Large intestine (tissue), 3 donors: Measurements from ENCODE around the gene MGST2. TPM values are rescaled to one million over a fixed set of nuclear protein-coding genes. Genes with fewer than 3 reads are reported as not detected.
A peak's percentile ranks its signal among the peaks of the same experiment; 100 is the strongest.

Experiments
- DNase-seq, 2 donors: peaks; one replicate each; pipeline versions ENCODE4 v3.0.0 to v3.0.0-alpha.2; 2013
- H3K27ac ChIP-seq: one replicate; pipeline ENCODE4 v1.5.1; 2013; ENCODE audit warnings: low read length
- H3K27me3 ChIP-seq: 2 replicates; pipeline ENCODE4 v1.6.1; 2013; ENCODE audit warnings: low read length; ENCODE audit not compliant: control insufficient read depth, insufficient read depth
- H3K36me3 ChIP-seq: 2 replicates; pipeline ENCODE4 v1.6.1; 2013; ENCODE audit warnings: low read length; ENCODE audit not compliant: control insufficient read depth, insufficient read depth
- H3K4me1 ChIP-seq: one replicate; pipeline ENCODE4 v1.6.1; 2013; ENCODE audit warnings: low read length; ENCODE audit not compliant: control insufficient read depth, insufficient read depth
- H3K4me3 ChIP-seq: one replicate; pipeline ENCODE4 v1.5.1; 2013; ENCODE audit warnings: low read length
- H3K9me3 ChIP-seq: one replicate; pipeline ENCODE4 v1.6.1; 2013; ENCODE audit warnings: mild to moderate bottlenecking, low read depth, low read length, moderate library complexity; ENCODE audit not compliant: control insufficient read depth
- WGBS: methylation state at CpG from one replicate; pipeline ENCODE4 v1.1.5; 2013; ENCODE audit warnings: low lambda C conversion rate; ENCODE audit not compliant: insufficient coverage; 5-methylcytosine and 5-hydroxymethylcytosine counted together
- polyA plus RNA-seq: library from polyadenylated mRNA; unstranded; fragments of 120-200 nt; gene quantifications from one replicate; pipeline ENCODE4 v1.2.1, GENCODE V29; 2013

Gene MGST2
- polyA plus RNA-seq, 1 donor: 126 TPM

DNA sequence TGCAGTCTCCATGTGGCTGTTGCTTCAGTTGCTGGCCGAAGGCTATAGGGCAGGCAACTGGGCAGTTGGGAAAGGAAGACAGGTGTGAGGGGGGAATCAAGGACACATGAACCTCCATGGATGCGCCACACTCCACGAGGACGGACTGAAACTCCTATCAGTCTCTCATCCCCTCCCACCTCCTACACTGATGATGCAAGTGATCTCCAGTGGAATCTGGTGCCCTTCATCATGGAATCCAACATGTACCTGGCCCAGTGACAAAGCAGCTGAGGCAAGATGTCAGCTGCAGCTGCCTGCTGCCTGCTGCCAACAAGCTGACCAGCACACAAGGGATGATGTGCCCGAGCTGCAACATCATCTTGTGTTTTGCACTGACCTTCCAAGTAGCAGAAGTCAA, 26.0 kb upstream of the MGST2 start:
- no CpG with 5 or more reads among the region's 5 CpGs for WGBS

GRCh38 chr4:139641218-139641617, 24.4 kb upstream of the MGST2 start:
- no CpG with 5 or more reads among the region's 2 CpGs for WGBS
- Histone ChIP-seq H3K4me1 (no peaks in the 10 kb centered on the region), H3K27ac (no peak overlapping the region), H3K36me3 (no peaks in the 10 kb centered on the region), H3K4me3 (no peak overlapping the region), H3K9me3 (peaks cover 4% of the 10 kb centered on the region), H3K27me3 (no peaks in the 10 kb centered on the region)
- DNase-seq: no peak

More for the DNA sequence above, 26.0 kb upstream of the MGST2 start:
- H3K4me3 ChIP-seq: no peak overlapping the region
- no peaks in the 10 kb centered on the region for H3K4me1 ChIP-seq
- H3K9me3 ChIP-seq: peaks cover 4% of the 10 kb centered on the region
- H3K27ac ChIP-seq: no peak overlapping the region
- H3K27me3 ChIP-seq: no peaks in the 10 kb centered on the region
- DNase-seq: no peak
- no peaks in the 10 kb centered on the region for H3K36me3 ChIP-seq

- no peak for DNase-seq
- Histone ChIP-seq H3K4me3 (no peak overlapping the region), H3K27me3 (no peaks in the 10 kb centered on the region), H3K9me3 (peaks cover 4% of the 10 kb centered on the region), H3K36me3 (no peaks in the 10 kb centered on the region), H3K27ac (no peak overlapping the region), H3K4me1 (no peaks in the 10 kb centered on the region)
- WGBS: no CpG with 5 or more reads among the region's 2 CpGs
Observed at GRCh38 chr4:139642364-139642763, 23.3 kb upstream of the MGST2 start.

DNA sequence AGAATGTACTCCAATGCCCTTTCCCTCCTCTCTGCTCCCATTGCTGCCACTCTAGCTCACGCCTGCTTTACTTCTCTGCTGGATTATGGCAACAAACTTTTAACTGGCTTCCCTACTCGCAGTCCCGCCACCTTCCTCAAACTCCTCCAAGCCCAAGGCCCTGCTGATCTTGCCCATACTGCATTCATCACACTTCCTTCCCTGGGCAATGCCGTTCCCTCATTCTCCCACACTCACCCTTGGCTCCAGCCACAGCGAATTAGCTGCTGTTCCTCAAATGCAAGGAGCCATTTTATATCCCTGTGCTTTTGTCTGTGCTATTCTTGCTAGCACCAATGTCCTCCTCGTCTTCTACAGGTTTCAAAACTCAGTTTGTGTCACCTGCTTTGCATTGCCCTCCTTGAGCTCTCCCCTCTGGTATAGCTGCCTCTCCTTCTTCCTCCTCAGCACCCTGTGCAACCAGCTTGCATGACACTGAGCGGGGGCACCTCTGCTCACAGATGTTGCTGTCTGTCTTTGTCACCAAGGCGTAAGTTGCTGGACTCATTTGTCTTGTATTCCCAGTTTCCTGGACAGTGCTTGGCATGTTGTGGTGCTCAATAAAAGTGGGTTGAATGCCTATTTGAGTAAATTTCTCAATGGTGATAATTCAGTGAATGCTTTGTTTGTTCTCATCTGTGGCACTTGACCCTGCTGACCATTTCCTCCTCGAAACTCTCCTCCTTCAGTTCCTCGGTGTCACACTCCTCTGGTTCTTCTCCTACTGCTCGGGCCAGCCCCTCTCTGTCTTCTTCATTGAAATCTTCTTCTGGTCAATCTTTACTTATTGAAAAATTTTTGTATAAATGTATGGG, 22.4 kb upstream of the MGST2 start:
- Histone ChIP-seq H3K27ac (no peak overlapping the region), H3K4me1 (no peaks in the 10 kb centered on the region), H3K4me3 (no peak overlapping the region), H3K27me3 (no peaks in the 10 kb centered on the region), H3K36me3 (no peaks in the 10 kb centered on the region), H3K9me3 (peaks cover 4% of the 10 kb centered on the region)
- DNase-seq: no peak
- 83% methylated on average over 2 of the region's 11 CpGs for WGBS

GRCh38 chr4:139645458-139645857, 20.2 kb upstream of the MGST2 start:
- DNase-seq: no peak

DNA sequence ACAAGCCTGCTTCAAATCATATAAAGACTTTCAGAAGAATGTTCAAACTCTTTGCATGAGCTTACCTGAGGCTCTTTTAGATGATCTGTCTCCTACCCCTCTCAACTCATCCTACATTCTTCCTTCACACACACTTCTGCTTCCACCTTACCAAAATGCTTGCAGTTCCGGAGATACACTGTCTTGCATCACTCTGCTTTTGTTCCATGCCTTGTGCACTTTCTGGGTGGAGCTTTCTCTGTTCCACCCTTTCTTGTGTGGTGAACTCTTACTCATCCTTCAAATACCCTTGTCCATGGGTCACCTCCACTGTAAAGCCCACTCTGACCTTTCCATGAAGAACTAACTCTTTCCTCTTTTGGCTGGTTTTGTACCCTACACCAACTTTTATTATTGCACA, 18.4 kb upstream of the MGST2 start:
- H3K27me3 ChIP-seq: no peaks in the 10 kb centered on the region
- no peak overlapping the region for H3K27ac ChIP-seq
- H3K4me3 ChIP-seq: no peak overlapping the region
- H3K9me3 ChIP-seq: no peaks in the 10 kb centered on the region
- no peaks in the 10 kb centered on the region for H3K36me3 ChIP-seq
- peaks cover 4% of the 10 kb centered on the region for H3K4me1 ChIP-seq
- no peak for DNase-seq
- 100% methylated on average over 1 of the region's 1 CpG for WGBS

More at GRCh38 chr4:139645458-139645857, 20.2 kb upstream of the MGST2 start:
- Histone ChIP-seq H3K27ac (no peak overlapping the region), H3K27me3 (no peaks in the 10 kb centered on the region), H3K4me1 (no peaks in the 10 kb centered on the region), H3K9me3 (no peaks in the 10 kb centered on the region), H3K4me3 (no peak overlapping the region), H3K36me3 (no peaks in the 10 kb centered on the region)
- WGBS: 80% methylated on average over 1 of the region's 6 CpGs

GRCh38 chr4:139647952-139648351, 17.7 kb upstream of the MGST2 start:
- no peaks in the 10 kb centered on the region for H3K9me3 ChIP-seq
- no peak overlapping the region for H3K27ac ChIP-seq
- H3K4me3 ChIP-seq: no peak overlapping the region
- H3K27me3 ChIP-seq: no peaks in the 10 kb centered on the region
- DNase-seq: no peak
- H3K36me3 ChIP-seq: no peaks in the 10 kb centered on the region
- peaks cover 4% of the 10 kb centered on the region for H3K4me1 ChIP-seq
- no CpG with 5 or more reads among the region's 1 CpG for WGBS

DNA sequence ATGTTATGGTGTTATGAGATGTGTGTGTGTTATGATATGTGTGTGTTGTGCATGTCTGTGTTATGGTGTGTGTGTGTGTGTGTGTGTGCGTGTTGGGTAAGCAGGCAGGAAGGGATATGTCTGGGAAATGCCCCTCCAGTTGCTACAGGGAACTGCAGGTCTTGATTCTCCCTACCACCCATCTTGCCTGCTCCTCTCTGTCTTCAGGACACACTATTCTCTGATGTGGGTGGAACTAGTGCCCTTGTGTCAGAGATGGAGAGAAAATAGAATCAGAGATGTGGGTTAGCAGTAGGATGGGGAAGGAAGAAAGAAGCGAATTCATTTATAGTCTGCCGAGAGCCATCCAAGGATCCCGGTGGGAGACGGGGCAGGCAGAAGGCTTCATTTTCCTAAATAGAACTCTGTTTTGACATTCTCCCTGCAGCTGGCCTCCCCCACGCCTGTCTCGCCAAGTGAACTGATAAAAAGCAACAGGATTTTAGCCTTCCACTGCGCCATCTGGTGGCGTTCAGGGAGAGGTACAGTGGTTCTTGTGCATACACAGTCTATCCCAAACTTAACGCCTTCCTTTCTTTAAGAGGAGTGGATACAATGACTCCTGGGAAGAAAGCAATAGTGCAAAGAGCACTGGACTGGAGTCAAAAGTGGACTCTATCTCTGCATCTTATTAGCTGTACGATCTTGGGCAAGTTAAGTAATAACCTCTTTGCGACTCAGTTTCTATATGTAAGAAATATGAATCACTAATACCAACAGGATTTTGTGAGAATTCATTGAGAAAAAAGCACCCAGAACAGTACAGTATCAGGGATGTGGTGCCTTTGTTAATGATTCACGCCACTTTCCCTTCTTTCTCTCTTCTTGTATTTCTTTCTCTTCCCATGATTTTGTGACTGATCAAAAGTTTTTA, 14.1 kb upstream of the MGST2 start:
- H3K27ac ChIP-seq: no peak overlapping the region
- H3K4me3 ChIP-seq: no peak overlapping the region
- no peaks in the 10 kb centered on the region for H3K27me3 ChIP-seq
- no peaks in the 10 kb centered on the region for H3K36me3 ChIP-seq
- 40% methylated on average over 4 of the region's 13 CpGs for WGBS
- peak; percentile 65 to 66 for DNase-seq
- no peaks in the 10 kb centered on the region for H3K9me3 ChIP-seq
- peaks cover 4% of the 10 kb centered on the region for H3K4me1 ChIP-seq

DNA sequence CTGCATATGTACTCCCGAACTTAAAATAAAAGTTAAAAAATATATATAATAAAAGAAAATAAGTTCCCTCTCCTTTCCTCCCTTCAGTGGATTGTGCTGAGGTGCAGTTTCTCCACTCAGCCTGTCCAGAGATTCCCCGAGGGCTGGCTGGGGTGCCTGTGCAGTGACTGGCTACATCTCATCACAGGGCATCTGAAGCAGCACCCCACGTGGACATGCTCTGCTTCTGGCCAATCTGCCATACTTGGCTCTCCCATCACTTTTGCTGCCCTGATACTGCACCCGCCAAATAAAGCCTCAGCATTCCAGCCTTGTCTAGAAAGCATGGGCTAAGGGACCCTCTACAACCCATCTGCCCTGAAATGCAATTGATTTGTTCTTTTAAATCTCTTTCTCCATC, 11.1 kb upstream of the MGST2 start:
- WGBS: no CpG with 5 or more reads among the region's 4 CpGs
- H3K4me1 ChIP-seq: peaks cover 4% of the 10 kb centered on the region

DNA sequence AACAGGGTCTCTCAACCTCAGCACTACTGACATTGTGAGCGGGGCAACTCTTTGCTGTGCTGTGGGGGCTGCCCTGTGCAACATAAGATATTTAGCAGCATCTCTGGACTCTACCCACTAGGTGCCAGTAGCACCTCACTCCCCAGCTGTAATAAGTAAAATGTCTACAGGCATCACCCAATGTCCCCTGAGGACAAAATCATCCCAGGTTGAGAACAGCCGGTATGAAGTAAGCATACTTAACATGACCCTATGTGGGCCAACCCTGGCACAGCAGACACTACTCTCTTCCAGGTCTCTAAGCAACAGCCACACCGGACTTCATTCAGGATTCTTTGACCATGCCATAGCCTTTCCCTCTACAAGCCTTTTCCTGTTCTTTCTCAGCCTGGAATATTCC, 10.5 kb upstream of the MGST2 start:
- DNase-seq: no peak
- 71% methylated on average over 1 of the region's 3 CpGs for WGBS
- H3K27ac ChIP-seq: no peak overlapping the region

More for the DNA sequence above, 11.1 kb upstream of the MGST2 start:
- no peak overlapping the region for H3K27ac ChIP-seq
- H3K36me3 ChIP-seq: no peaks in the 10 kb centered on the region
- DNase-seq: no peak
- H3K9me3 ChIP-seq: no peaks in the 10 kb centered on the region
- H3K27me3 ChIP-seq: no peaks in the 10 kb centered on the region
- H3K4me3 ChIP-seq: no peak overlapping the region

More for the DNA sequence above, 10.5 kb upstream of the MGST2 start:
- H3K4me3 ChIP-seq: no peak overlapping the region
- H3K4me1 ChIP-seq: peaks cover 4% of the 10 kb centered on the region
- H3K9me3 ChIP-seq: no peaks in the 10 kb centered on the region
- no peaks in the 10 kb centered on the region for H3K27me3 ChIP-seq
- H3K36me3 ChIP-seq: no peaks in the 10 kb centered on the region
